AG04450 (cell line): Measurements from ENCODE around the gene STXBP6. TPM values are rescaled to one million over a fixed set of nuclear protein-coding genes. Genes with fewer than 3 reads are reported as not detected.

Experiments
- CTCF ChIA-PET: fragments of 300-600, 350-600 bp; formaldehyde crosslinking; extraction: SDS; loops from one replicate; lab custom pipeline; 2022; ENCODE audit warnings: antibody characterized with exemption, inconsistent platforms; lab: Charles Lee
- POLR2A ChIA-PET: fragments of 350-600 bp; formaldehyde crosslinking; extraction: SDS; loops from one replicate; lab custom pipeline; 2021; ENCODE audit warnings: antibody characterized with exemption, inconsistent platforms; lab: Yijun Ruan, JAX
- DNase-seq: peaks from one replicate; pipeline ENCODE4 v3.0.0-alpha.2; 2011; ENCODE audit warnings: low read depth, low spot score
- H3K27ac ChIP-seq: one replicate; pipeline ENCODE4 v1.5.1; 2012; ENCODE audit warnings: low read depth, low read length, control low read depth
- H3K27me3 ChIP-seq: one replicate; pipeline ENCODE4 v1.6.0; 2012; ENCODE audit warnings: low read length; ENCODE audit not compliant: control insufficient read depth, insufficient read depth
- H3K4me3 ChIP-seq: 2 replicates; pipeline ENCODE4 v1.5.1; 2011; ENCODE audit warnings: mild to moderate bottlenecking, low read depth, low read length, control low read depth
- H3K9me3 ChIP-seq: 2 replicates; pipeline ENCODE4 v1.5.1; 2012; ENCODE audit warnings: low read length; ENCODE audit not compliant: control insufficient read depth, insufficient read depth
- CTCF ChIP-seq: IDR thresholded peaks from 2 replicates; pipeline ENCODE4 v1.5.1; 2011; ENCODE audit warnings: low read depth, low read length, control low read depth, inconsistent platforms
- polyA plus RNA-seq: library from polyadenylated mRNA; depleted of rRNA; stranded (reverse); fragments of >200 nt; gene quantifications from 2 replicates; pipeline ENCODE4 v1.2.3, GENCODE V29; 2011

Gene STXBP6
- polyA plus RNA-seq, 1 experiment = 0.16 TPM

- CTCF ChIA-PET = no interaction called here
- POLR2A ChIA-PET = no interaction called here
- Histone ChIP-seq H3K4me3 (no peak overlapping the region), H3K27me3 (no peaks in the 10 kb centered on the region), H3K9me3 (no peaks in the 10 kb centered on the region), H3K27ac (no peak overlapping the region)
- no peak for DNase-seq
- no peak for TF ChIP-seq CTCF
These were observed 42.4 kb upstream of the STXBP6 start for GRCh38 chr14:25092258-25092740.

- CTCF ChIA-PET = no interaction called here
- DNase-seq = no peak
- no peak for TF ChIP-seq CTCF
- no peak overlapping the region for H3K4me3 ChIP-seq
- POLR2A ChIA-PET = no interaction called here
- H3K27ac ChIP-seq = no peak overlapping the region
- H3K27me3 ChIP-seq = no peaks in the 10 kb centered on the region
- no peaks in the 10 kb centered on the region for H3K9me3 ChIP-seq
These were observed 40.9 kb upstream of the STXBP6 start for GRCh38 chr14:25090716-25091454.

- ChIA-PET CTCF (no interaction called here), POLR2A (no interaction called here)
- no peak overlapping the region for H3K27ac ChIP-seq
- H3K9me3 ChIP-seq = no peaks in the 10 kb centered on the region
- no peak for DNase-seq
- TF ChIP-seq CTCF = no peak
- no peaks in the 10 kb centered on the region for H3K27me3 ChIP-seq
- no peak overlapping the region for H3K4me3 ChIP-seq
These were observed 40.3 kb upstream of the STXBP6 start for GRCh38 chr14:25090256-25090655.

GRCh38 chr14:25089496-25089895, 39.5 kb upstream of the STXBP6 start:
- H3K4me3 ChIP-seq = no peak overlapping the region
- no peaks in the 10 kb centered on the region for H3K9me3 ChIP-seq
- ChIA-PET POLR2A (no interaction called here), CTCF (no interaction called here)
- no peaks in the 10 kb centered on the region for H3K27me3 ChIP-seq
- no peak for TF ChIP-seq CTCF
- no peak for DNase-seq
- no peak overlapping the region for H3K27ac ChIP-seq

- no peak for DNase-seq
- Histone ChIP-seq H3K9me3 (no peaks in the 10 kb centered on the region), H3K4me3 (no peak overlapping the region), H3K27ac (no peak overlapping the region), H3K27me3 (no peaks in the 10 kb centered on the region)
- ChIA-PET POLR2A (no interaction called here), CTCF (no interaction called here)
- no peak for TF ChIP-seq CTCF
These were observed 37.0 kb upstream of the STXBP6 start for GRCh38 chr14:25086821-25087396.
